GM12878 (cell line): Measurements from ENCODE around the gene CDH8. TPM values are rescaled to one million over a fixed set of nuclear protein-coding genes. Genes with fewer than 3 reads are reported as not detected.

Experiments used
- E2F4 ChIP-seq: IDR thresholded peaks from 2 replicates; pipeline ENCODE4 v1.6.1; 2012; ENCODE audit warnings: low read depth, low read length, improper control_type of control experiment
- E2F8 ChIP-seq: fragments of 450-650 bp; IDR thresholded peaks from 2 replicates; pipeline ENCODE4 v1.6.1; 2018; ENCODE audit warnings: mild to moderate bottlenecking, low read depth, moderate library complexity; ENCODE audit not compliant: partially characterized antibody
- ESRRA ChIP-seq: IDR thresholded peaks from 2 replicates; pipeline ENCODE4 v1.6.1; 2012; ENCODE audit warnings: mild to moderate bottlenecking, low read length, improper control_type of control experiment
- RAD21 ChIP-seq: IDR thresholded peaks from 2 replicates; pipeline ENCODE4 v1.6.1; 2011; ENCODE audit warnings: mild to moderate bottlenecking, low read depth, low read length, moderate library complexity; ENCODE audit not compliant: insufficient read depth
- RB1 ChIP-seq: fragments of 450-650 bp; formaldehyde crosslinking; IDR thresholded peaks from 2 replicates; pipeline ENCODE4 v1.6.1; 2017; ENCODE audit warnings: mild to moderate bottlenecking, borderline replicate concordance
- TAF1 ChIP-seq: IDR thresholded peaks from 2 replicates; pipeline ENCODE4 v1.6.1; 2011; ENCODE audit warnings: mild to moderate bottlenecking, low read depth, low read length, borderline replicate concordance
- TBL1XR1 ChIP-seq: IDR thresholded peaks from 2 replicates; pipeline ENCODE4 v1.6.1; 2012; ENCODE audit warnings: low read depth, low read length, improper control_type of control experiment
- YBX1 ChIP-seq: fragments of 450-650 bp; IDR thresholded peaks from 2 replicates; pipeline ENCODE4 v1.6.1; 2016; ENCODE audit warnings: antibody characterized with exemption
- ZBED1 ChIP-seq: IDR thresholded peaks from 2 replicates; pipeline ENCODE4 v1.6.1; 2016; ENCODE audit warnings: borderline replicate concordance
- ZZZ3 ChIP-seq: IDR thresholded peaks from 2 replicates; pipeline ENCODE4 v1.6.1; 2011; ENCODE audit warnings: low read depth; ENCODE audit not compliant: control insufficient read depth, insufficient read length
- polyA plus RNA-seq, 11 experiments: library from polyadenylated mRNA; depleted of rRNA in 4 of 11; unstranded in 6 of 11; stranded (reverse) in 5 of 11; fragments of >200 nt; fragmentation: Nextera tagmentation in 4 of 11; fragmentation: Illumina TruSeq in 1 of 11; extraction: Ambion mirVana in 4 of 11; extraction: Trizol in 1 of 11; gene quantifications; 1 replicate in 1 of 11; 2 replicates in 10 of 11; pipeline versions ENCODE4 v1.2.1 to v1.2.3, GENCODE V29; 2011 to 2016; ENCODE audit warnings: inconsistent platforms in 2 of 11, missing spikeins in 2 of 11, low read depth in 1 of 11
- total RNA-seq, 4 experiments: library from RNA; depleted of rRNA in 3 of 4; stranded (reverse); fragments of >200 nt in 3 of 4; fragmentation: Illumina TruSeq in 1 of 4; extraction: Trizol in 1 of 4; gene quantifications; 2 replicates each; pipeline versions ENCODE4 v1.2.1 to v1.2.3, GENCODE V29; 2013 to 2021
- TF ChIP-seq, protein P1 (sequence below): IDR thresholded peaks from 2 replicates; pipeline ENCODE4 v1.6.1; 2011; ENCODE audit warnings: mild to moderate bottlenecking, low read depth, low read length, moderate library complexity; ENCODE audit not compliant: insufficient replicate concordance

Gene CDH8
- total and polyA plus RNA-seq, 10 of the 15 experiments (the other 5 are each of a cell fraction or from before 2014, with no cell fraction given) = 0.13 to 0.68 (median 0.25) TPM; not detected in 3

DNA sequence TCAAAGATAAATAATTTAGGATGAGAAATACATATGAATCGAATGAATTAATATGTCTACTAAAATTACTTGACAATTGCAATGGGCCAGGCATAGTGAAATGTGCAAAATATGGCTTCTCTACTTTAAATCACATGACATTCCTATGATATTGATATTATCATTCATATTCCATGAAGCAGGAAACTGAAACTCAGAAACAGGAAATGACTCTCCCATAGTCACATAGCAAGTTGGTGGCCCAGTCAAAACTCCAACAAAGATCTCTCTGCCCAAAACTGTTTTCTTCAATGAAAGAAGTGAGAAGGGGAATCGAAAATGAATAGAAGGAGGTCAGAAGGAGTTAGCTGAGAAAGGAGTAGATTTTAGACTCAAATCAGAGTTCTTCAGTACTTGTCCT lies 272.2 kb downstream of the CDH8 start (continued):
- TF ChIP-seq E2F8 (no peak), ZZZ3 (no peak), TBL1XR1 (no peak), TAF1 (no peak), ZBED1 (no peak), ESRRA (no peak), E2F4 (no peak), RB1 (no peak), RAD21 (no peak), YBX1 (no peak)
- TF ChIP-seq, protein P1, sequence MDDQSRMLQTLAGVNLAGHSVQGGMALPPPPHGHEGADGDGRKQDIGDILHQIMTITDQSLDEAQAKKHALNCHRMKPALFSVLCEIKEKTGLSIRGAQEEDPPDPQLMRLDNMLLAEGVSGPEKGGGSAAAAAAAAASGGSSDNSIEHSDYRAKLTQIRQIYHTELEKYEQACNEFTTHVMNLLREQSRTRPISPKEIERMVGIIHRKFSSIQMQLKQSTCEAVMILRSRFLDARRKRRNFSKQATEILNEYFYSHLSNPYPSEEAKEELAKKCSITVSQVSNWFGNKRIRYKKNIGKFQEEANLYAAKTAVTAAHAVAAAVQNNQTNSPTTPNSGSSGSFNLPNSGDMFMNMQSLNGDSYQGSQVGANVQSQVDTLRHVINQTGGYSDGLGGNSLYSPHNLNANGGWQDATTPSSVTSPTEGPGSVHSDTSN = no peak
